Smooth muscle cell (in vitro differentiated cells): ENCODE measurements around the gene ZBTB40. TPM values are rescaled to one million over a fixed set of nuclear protein-coding genes. Genes with fewer than 3 reads are reported as not detected.

Source experiments
- DNase-seq: peaks from one replicate; lab custom pipeline; 2025; ENCODE audit not compliant: unreplicated experiment; lab: John Stamatoyannopoulos, UW
- H2AFZ ChIP-seq: fragments of 200-600 bp; sonication (generic); 2 replicates; pipeline ENCODE4 v1.6.0; 2016; ENCODE audit warnings: antibody characterized with exemption, low read depth, mild to moderate bottlenecking
- H3F3A ChIP-seq: fragments of 200-600 bp; sonication (generic); 2 replicates; pipeline ENCODE4 v1.6.0; 2017; ENCODE audit warnings: antibody characterized with exemption, low read depth
- H3K27ac ChIP-seq: fragments of 200-600 bp; sonication (generic); 2 replicates; pipeline ENCODE4 v1.5.1; 2016; ENCODE audit warnings: low read depth, mild to moderate bottlenecking
- H3K27me3 ChIP-seq: fragments of 200-600 bp; sonication (generic); 2 replicates; pipeline ENCODE4 v1.6.1; 2016; ENCODE audit warnings: low read depth, mild to moderate bottlenecking
- H3K36me3 ChIP-seq: fragments of 200-600 bp; sonication (generic); 2 replicates; pipeline ENCODE4 v1.5.1; 2016; ENCODE audit warnings: low read depth
- H3K4me1 ChIP-seq: fragments of 200-600 bp; sonication (generic); 2 replicates; pipeline ENCODE4 v1.5.1; 2016; ENCODE audit warnings: low read depth
- H3K4me2 ChIP-seq: fragments of 200-600 bp; sonication (generic); 2 replicates; pipeline ENCODE4 v1.6.0; 2016; ENCODE audit warnings: mild to moderate bottlenecking
- H3K4me3 ChIP-seq: fragments of 200-600 bp; sonication (generic); 2 replicates; pipeline ENCODE4 v1.5.1; 2016; ENCODE audit warnings: mild to moderate bottlenecking
- H3K79me2 ChIP-seq: fragments of 200-600 bp; sonication (generic); 2 replicates; pipeline ENCODE4 v1.6.0; 2016; ENCODE audit warnings: low read depth, mild to moderate bottlenecking
- H3K9ac ChIP-seq: fragments of 200-600 bp; sonication (generic); 2 replicates; pipeline ENCODE4 v1.6.0; 2016; ENCODE audit warnings: low read depth
- H3K9me3 ChIP-seq: fragments of 200-600 bp; sonication (generic); replicated peaks from 2 replicates; pipeline ENCODE4 v1.5.1; 2016; ENCODE audit warnings: low read depth
- H4K20me1 ChIP-seq: fragments of 200-600 bp; sonication (generic); 2 replicates; pipeline ENCODE4 v1.6.0; 2016; ENCODE audit warnings: low read depth
- CTCF ChIP-seq: fragments of 200-600 bp; sonication (generic); IDR thresholded peaks from 2 replicates; pipeline ENCODE4 v1.5.1; 2017; ENCODE audit warnings: borderline replicate concordance, mild to moderate bottlenecking, antibody characterized with exemption; ENCODE audit not compliant: insufficient read depth, poor library complexity, severe bottlenecking
- WGBS: methylation state at CpG from one replicate; pipeline ENCODE4 v1.1.7; 2016; ENCODE audit warnings: low lambda C conversion rate; 5-methylcytosine and 5-hydroxymethylcytosine counted together
- polyA plus RNA-seq: library from polyadenylated mRNA; unstranded; fragments of >200 nt; fragmentation: Nextera tagmentation; extraction: Ambion mirVana; gene quantifications from 2 replicates; pipeline ENCODE4 v1.2.1, GENCODE V29; 2016
- total RNA-seq: library from RNA; depleted of rRNA; stranded (reverse); fragments of >200 nt; gene quantifications from 2 replicates; pipeline ENCODE4 v1.2.3, GENCODE V29; 2014

Gene ZBTB40
- total and polyA plus RNA-seq, 2 experiments from 2014 or later = 4.1 to 14.6 TPM

GRCh38 chr1:22567994-22568393 is 116.3 kb downstream of the ZBTB40 start:
- H3K9me3 ChIP-seq = no peaks in the 10 kb centered on the region
- no peak overlapping the region for H3K9ac ChIP-seq
- no peaks in the 10 kb centered on the region for H4K20me1 ChIP-seq
- H3K36me3 ChIP-seq = no peaks in the 10 kb centered on the region
- H3F3A ChIP-seq = no peaks in the 10 kb centered on the region
- H3K27me3 ChIP-seq = peaks cover 64% of the 10 kb centered on the region
- no peak overlapping the region for H3K4me2 ChIP-seq
- TF ChIP-seq CTCF = no peak
- 86% methylated on average over 6 of the region's 6 CpGs for WGBS
- H3K4me1 ChIP-seq = no peaks in the 10 kb centered on the region
- no peak for DNase-seq
- no peaks in the 10 kb centered on the region for H3K79me2 ChIP-seq
- no peak overlapping the region for H2AFZ ChIP-seq
- no peak overlapping the region for H3K4me3 ChIP-seq
- no peak overlapping the region for H3K27ac ChIP-seq

- no peaks in the 10 kb centered on the region for H3K79me2 ChIP-seq
- WGBS = 95% methylated on average over 7 of the region's 7 CpGs
- no peaks in the 10 kb centered on the region for H3F3A ChIP-seq
- H3K36me3 ChIP-seq = no peaks in the 10 kb centered on the region
- no peak overlapping the region for H2AFZ ChIP-seq
- H3K4me1 ChIP-seq = no peaks in the 10 kb centered on the region
- no peak overlapping the region for H3K9ac ChIP-seq
- no peaks in the 10 kb centered on the region for H3K9me3 ChIP-seq
- no peaks in the 10 kb centered on the region for H4K20me1 ChIP-seq
- H3K27ac ChIP-seq = no peak overlapping the region
- peaks cover 59% of the 10 kb centered on the region for H3K27me3 ChIP-seq
- no peak for DNase-seq
- no peak for TF ChIP-seq CTCF
- no peak overlapping the region for H3K4me3 ChIP-seq
- H3K4me2 ChIP-seq = no peak overlapping the region
These were observed 117.6 kb downstream of the ZBTB40 start for GRCh38 chr1:22569269-22569668.

GRCh38 chr1:22570140-22570909 is 118.7 kb downstream of the ZBTB40 start:
- Histone ChIP-seq H3K4me1 (no peaks in the 10 kb centered on the region), H3K27ac (no peak overlapping the region), H3F3A (no peaks in the 10 kb centered on the region), H3K9me3 (no peaks in the 10 kb centered on the region), H4K20me1 (no peaks in the 10 kb centered on the region), H3K79me2 (no peaks in the 10 kb centered on the region), H3K27me3 (peaks cover 52% of the 10 kb centered on the region), H3K4me3 (no peak overlapping the region), H3K4me2 (no peak overlapping the region), H3K9ac (no peak overlapping the region), H3K36me3 (no peaks in the 10 kb centered on the region), H2AFZ (no peak overlapping the region)
- WGBS = 94% methylated on average over 34 of the region's 34 CpGs
- no peak for TF ChIP-seq CTCF
- no peak for DNase-seq

GRCh38 chr1:22572818-22573217 is 121.2 kb downstream of the ZBTB40 start:
- DNase-seq = no peak
- WGBS = 87% methylated on average over 9 of the region's 9 CpGs

More at GRCh38 chr1:22572818-22573217, 121.2 kb downstream of the ZBTB40 start:
- TF ChIP-seq CTCF = no peak
- Histone ChIP-seq H4K20me1 (no peaks in the 10 kb centered on the region), H2AFZ (no peak overlapping the region), H3K9me3 (no peaks in the 10 kb centered on the region), H3F3A (no peaks in the 10 kb centered on the region), H3K4me1 (no peaks in the 10 kb centered on the region), H3K4me2 (no peak overlapping the region), H3K36me3 (no peaks in the 10 kb centered on the region), H3K27me3 (peaks cover 33% of the 10 kb centered on the region), H3K9ac (no peak overlapping the region), H3K4me3 (no peak overlapping the region), H3K79me2 (no peaks in the 10 kb centered on the region), H3K27ac (no peak overlapping the region)
